Activated CD4-positive, alpha-beta T cell treated with anti-CD3 and anti-CD28 coated beads, Interleukin-2, amount 10 ng/mL, durations not matched to agents 7 days and 5 days (primary cell): Measurements from ENCODE around the gene LIM2. TPM values are rescaled to one million over a fixed set of nuclear protein-coding genes. Genes with fewer than 3 reads are reported as not detected.
A peak's percentile ranks its signal among the peaks of the same experiment; 100 is the strongest.

Experiments
- CTCF ChIA-PET: fragments of 350-600 bp; sonication (Branson Sonifier 250); formaldehyde crosslinking; loops from one replicate; lab custom pipeline; 2021; ENCODE audit warnings: antibody characterized with exemption; lab: Charles Lee
- POLR2A ChIA-PET: fragments of 350-600 bp; sonication (Branson Sonifier 250); formaldehyde crosslinking; loops from one replicate; lab custom pipeline; 2021; ENCODE audit warnings: antibody characterized with exemption; lab: Charles Lee
- DNase-seq: peaks from one replicate; pipeline ENCODE4 v3.0.0-alpha.2; 2020
- H3K27ac Mint-ChIP-seq: one replicate; pipeline ENCODE4 v1.8.0; 2021; ENCODE audit warnings: mild to moderate bottlenecking, moderate library complexity, mixed read lengths
- H3K27me3 Mint-ChIP-seq: one replicate; pipeline ENCODE4 v1.8.0; 2021; ENCODE audit warnings: mixed read lengths
- H3K36me3 Mint-ChIP-seq: one replicate; pipeline ENCODE4 v1.8.0; 2021; ENCODE audit warnings: low read depth, mixed read lengths
- H3K4me1 Mint-ChIP-seq: one replicate; pipeline ENCODE4 v1.8.0; 2021; ENCODE audit warnings: mixed read lengths
- H3K4me3 Mint-ChIP-seq: one replicate; pipeline ENCODE4 v1.8.0; 2021; ENCODE audit warnings: mild to moderate bottlenecking, moderate library complexity, mixed read lengths
- H3K9me3 Mint-ChIP-seq: one replicate; pipeline ENCODE4 v1.8.0; 2021; ENCODE audit warnings: mixed read lengths
- total RNA-seq, 2 experiments: library from RNA; stranded (reverse); gene quantifications; one replicate each; pipeline ENCODE4 v1.2.3, GENCODE V29; 2021

Gene LIM2
- total RNA-seq, 2 experiments from 2014 or later, result not detected

DNA sequence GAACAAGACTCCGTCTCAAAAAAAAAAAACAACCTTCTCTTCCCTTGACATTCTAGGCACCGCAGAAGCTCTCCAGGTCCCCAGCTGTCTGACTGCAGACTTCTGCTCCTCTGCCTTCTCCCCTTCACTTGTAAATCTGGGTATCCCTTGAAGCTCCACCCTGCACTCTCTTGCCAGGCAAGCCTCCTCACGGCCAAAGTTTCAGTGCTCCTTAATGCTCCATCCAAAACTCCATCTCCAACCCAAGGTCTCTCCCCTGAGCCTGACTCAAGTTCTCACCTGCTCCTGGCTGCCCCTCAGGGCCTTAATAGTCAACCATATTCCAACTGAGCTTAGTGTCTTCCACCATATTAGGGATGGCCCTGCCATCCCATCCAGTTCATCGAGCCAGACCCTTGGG lies 17.5 kb downstream of the LIM2 start:
- Mint-ChIP-seq H3K36me3 (peaks cover 9% of the 10 kb centered on the region), H3K4me3 (peak overlapping the region; percentile 69), H3K9me3 (peaks cover 4% of the 10 kb centered on the region), H3K4me1 (peaks cover 78% of the 10 kb centered on the region), H3K27ac (peak overlapping the region; percentile 95), H3K27me3 (no peaks in the 10 kb centered on the region)
- ChIA-PET CTCF (interaction anchor here (1.3 kb wide), 1 partner anchor 31 kb away, joined by 3 read pairs; no protein-coding TSS in a partner anchor), POLR2A (no interaction called here)
- DNase-seq, result no peak

DNA sequence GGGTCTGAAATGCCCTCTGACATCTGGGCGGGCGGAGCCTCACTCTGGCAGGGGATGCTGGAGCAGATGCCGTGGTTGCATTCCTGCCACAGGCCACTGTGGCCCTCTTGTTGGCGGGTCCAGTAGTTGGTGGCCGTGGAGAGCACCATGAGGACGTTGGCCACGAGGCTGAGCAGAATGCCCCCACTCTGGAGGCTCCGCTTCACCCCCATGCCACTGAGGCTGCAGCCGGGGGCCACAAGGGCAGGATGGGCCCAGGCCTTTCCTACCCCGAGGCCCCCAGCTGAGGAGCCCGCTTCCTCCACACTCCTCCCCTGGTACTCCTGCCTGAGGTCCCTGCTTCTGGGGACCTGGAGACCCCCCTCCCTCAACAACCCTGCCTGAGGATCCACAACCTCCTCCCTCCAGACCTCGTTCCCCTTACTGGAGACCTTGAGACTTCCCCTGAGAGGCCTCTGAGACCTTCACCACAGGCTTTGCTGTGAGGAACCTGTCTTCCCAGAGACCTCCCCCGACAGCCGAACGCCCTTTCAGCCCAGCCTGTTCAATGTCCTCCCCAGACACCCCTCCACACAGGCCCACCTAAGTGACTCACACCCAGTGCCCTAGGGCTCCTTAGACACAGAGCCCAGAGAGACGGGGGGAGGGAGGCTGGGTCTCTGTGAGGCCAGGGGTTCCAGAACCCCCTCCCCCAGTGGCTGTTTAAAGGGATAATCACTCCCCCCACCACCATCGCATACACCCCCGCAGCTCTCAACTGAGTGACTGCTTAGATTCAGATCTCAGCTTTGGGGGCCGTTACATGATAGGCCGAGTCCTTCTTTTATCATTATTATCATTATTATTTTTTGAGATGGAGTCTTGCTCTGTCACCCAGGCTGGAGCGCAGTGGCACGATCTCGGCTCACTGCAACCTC lies 19.1 kb downstream of the LIM2 start, which contains the start of gene CLDND2:
Gene CLDND2 (minus strand): TSS at position 638 of the 917 bp plus-strand sequence. CDS start 426 bp downstream, at position 212.
- peaks cover 76% of the 10 kb centered on the region for H3K4me1 Mint-ChIP-seq
- POLR2A ChIA-PET, result no interaction called here
- H3K9me3 Mint-ChIP-seq, result peaks cover 4% of the 10 kb centered on the region
- no peak for DNase-seq
- CTCF ChIA-PET, result interaction anchor here (0.9 to 1.7 kb wide), 5 partner anchors 10 to 68 kb away, joined by 3 to 13 read pairs (median 4); no protein-coding TSS in a partner anchor
- H3K4me3 Mint-ChIP-seq, result peak within 1 kb of the TSS; percentile 99
- peaks cover 9% of the 10 kb centered on the region for H3K36me3 Mint-ChIP-seq
- H3K27ac Mint-ChIP-seq, result peak within 1 kb of the TSS; percentile 95
- H3K27me3 Mint-ChIP-seq, result no peaks in the 10 kb centered on the region

DNA sequence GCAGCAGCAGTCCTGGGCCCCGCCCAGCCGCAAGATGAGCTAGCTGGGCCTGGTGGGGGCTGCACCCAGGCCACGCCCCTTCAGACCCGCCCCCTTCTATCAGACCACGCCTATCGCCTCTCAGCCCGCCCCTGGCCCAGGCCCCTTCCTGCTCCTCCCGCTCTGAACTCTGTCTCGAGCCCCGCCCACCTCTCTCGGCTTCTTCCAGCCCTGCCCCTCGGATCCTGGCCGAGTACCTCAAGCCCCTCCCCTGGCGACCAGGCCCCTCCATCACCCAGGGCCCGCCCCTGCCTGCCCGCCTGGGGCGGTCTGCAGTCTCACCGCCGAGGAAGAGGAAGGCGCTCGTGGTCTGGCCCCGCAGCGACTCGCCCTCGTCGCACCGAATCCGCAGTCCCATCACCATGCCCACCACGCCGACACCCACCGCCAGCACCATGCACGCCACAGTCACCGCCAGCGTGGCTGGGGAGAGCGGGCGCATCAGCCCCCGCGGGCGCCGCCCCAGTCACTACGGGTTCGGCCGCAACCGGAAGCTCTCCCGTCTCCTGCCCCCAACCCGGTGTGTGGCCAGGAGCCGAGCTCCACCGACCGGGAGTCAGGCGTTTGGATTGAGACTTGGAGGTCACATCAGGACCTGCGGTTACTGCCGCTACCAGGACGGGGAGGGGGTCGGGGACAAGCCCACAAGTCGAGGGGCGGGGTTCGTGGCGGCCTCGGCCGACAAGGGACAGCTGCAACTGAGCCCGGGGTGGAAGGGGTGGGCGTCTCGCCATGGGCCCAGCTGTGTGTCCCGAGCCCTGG lies 20.0 kb downstream of the LIM2 start:
- ChIA-PET CTCF (interaction anchor here (0.5 to 1.7 kb wide), 8 partner anchors 9 to 247 kb away, joined by 3 to 13 read pairs (median 4); no protein-coding TSS in a partner anchor), POLR2A (interaction anchor here (0.8 to 1.2 kb wide), 2 partner anchors 24 to 27 kb away, joined by 3 to 13 read pairs; no protein-coding TSS in a partner anchor)
- peaks cover 7% of the 10 kb centered on the region for H3K36me3 Mint-ChIP-seq
- H3K27ac Mint-ChIP-seq, result peak overlapping the region; percentile 95
- H3K27me3 Mint-ChIP-seq, result no peaks in the 10 kb centered on the region
- peaks cover 1% of the 10 kb centered on the region for H3K9me3 Mint-ChIP-seq
- peak overlapping the region; percentile 99 for H3K4me3 Mint-ChIP-seq
- peaks cover 75% of the 10 kb centered on the region for H3K4me1 Mint-ChIP-seq
- DNase-seq, result peak; percentile 96

DNA sequence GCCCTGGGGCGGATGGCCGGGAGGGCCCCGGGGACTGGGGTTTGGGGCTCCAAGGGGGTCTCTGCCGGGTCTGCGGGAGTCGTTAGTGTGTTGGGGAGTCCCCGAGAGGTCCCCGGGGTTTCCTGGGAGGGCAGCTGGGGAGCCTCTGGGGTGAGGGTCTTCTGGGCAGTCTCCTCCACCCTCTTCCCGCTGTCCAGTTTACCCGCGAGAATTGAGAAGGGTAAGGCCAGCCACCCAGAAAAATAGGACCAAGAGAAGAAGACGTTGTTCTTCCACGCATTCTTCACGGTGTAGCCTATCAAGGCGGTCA lies 20.6 kb downstream of the LIM2 start:
- no peaks in the 10 kb centered on the region for H3K27me3 Mint-ChIP-seq
- H3K4me1 Mint-ChIP-seq, result peaks cover 75% of the 10 kb centered on the region
- ChIA-PET CTCF (interaction anchor here (0.8 to 1.7 kb wide), 6 partner anchors 9 to 54 kb away, joined by 3 to 13 read pairs (median 4); no protein-coding TSS in a partner anchor), POLR2A (interaction anchor here (0.8 to 1.2 kb wide), 2 partner anchors 24 to 27 kb away, joined by 3 to 13 read pairs; no protein-coding TSS in a partner anchor)
- no peaks in the 10 kb centered on the region for H3K9me3 Mint-ChIP-seq
- peaks cover 5% of the 10 kb centered on the region for H3K36me3 Mint-ChIP-seq
- peak overlapping the region; percentile 95 for H3K27ac Mint-ChIP-seq
- DNase-seq, result no peak
- peak overlapping the region; percentile 99 for H3K4me3 Mint-ChIP-seq

DNA sequence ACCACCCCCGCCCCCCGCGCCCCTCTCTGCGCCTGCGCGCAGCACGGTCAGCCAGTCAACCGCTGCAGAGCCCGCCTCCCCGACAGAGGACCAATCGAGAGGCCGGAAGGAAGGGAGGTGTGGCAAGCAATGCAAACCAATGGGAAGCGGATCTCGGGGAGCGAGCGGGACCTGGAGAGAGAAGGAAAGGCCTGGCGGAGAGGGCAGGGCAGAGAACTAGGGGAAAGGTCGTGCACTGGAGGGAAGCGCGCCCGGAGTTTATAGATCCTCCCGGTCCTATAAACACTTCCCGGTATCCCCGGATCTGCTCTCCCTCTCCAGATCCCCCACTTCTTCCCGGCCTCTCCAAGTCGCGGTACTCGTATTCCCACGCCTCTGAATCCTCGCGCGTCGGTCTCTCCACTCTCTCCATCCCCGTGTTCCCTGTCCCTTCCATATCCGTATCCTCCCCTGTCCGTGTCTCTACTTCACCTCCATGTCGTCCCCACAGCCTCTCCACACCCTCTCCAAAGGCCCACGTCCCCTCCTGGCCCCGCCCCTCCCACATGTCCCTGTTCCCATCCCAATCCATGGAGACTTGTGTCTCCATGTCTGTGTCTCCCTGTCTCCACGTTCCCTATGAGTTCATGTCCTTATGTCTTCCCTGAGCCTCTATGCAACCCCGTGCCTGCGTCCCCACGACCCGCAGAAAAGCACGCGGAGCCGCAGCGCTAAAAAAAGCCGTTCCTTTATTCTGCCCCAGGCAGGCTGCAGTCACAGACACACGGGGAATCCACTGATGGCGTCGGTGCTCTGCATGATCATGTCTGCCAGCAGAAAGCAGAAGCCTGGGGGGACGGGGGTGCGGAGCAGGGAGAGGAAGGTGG lies 21.2 kb downstream of the LIM2 start:
- peaks cover 73% of the 10 kb centered on the region for H3K4me1 Mint-ChIP-seq
- H3K36me3 Mint-ChIP-seq, result peaks cover 5% of the 10 kb centered on the region
- POLR2A ChIA-PET, result interaction anchor here (0.8 to 1.3 kb wide), 3 partner anchors 23 to 29 kb away, joined by 3 to 13 read pairs (median 6); no protein-coding TSS in a partner anchor

DNA sequence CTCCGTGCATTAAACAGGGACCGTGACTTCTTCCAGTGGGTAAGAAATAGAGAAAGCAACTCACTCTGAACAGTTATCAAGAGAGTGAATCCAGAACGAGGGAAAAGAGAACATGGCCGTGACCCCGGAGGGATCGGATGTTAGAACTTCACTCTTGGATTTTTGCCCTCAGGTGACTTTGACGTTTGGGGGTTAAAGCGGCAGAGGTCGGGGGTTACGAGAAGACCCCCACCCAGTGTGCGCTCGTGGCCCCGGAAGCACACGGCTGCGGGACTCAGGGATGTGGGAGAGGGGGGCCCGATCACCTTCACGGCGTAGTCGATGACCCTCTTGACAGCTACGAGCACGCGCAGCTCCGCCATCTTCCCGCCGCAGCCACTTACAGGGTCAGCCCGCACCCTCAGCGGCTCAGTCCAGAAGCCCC lies 21.8 kb downstream of the LIM2 start, which contains the start of gene ETFB:
Gene ETFB (minus strand): TSS at position 424 of the 424 bp plus-strand sequence. CDS start 62 bp downstream, at position 362.
- Mint-ChIP-seq H3K4me3 (peak within 1 kb of the TSS; percentile 99), H3K27me3 (no peaks in the 10 kb centered on the region), H3K4me1 (peaks cover 67% of the 10 kb centered on the region), H3K36me3 (peaks cover 5% of the 10 kb centered on the region), H3K9me3 (no peaks in the 10 kb centered on the region), H3K27ac (peak within 1 kb of the TSS; percentile 95)
- DNase-seq, result no peak
- ChIA-PET POLR2A (interaction anchor here (1.3 kb wide), 1 partner anchor 29 kb away, joined by 6 read pairs; no protein-coding TSS in a partner anchor), CTCF (interaction anchor here (1.3 to 1.8 kb wide), 2 partner anchors 27 kb away, joined by 3 to 6 read pairs; no protein-coding TSS in a partner anchor)

More for the DNA sequence above, 21.2 kb downstream of the LIM2 start:
- Mint-ChIP-seq H3K4me3 (peak overlapping the region; percentile 99), H3K27me3 (no peaks in the 10 kb centered on the region), H3K27ac (peak overlapping the region; percentile 95), H3K9me3 (no peaks in the 10 kb centered on the region)
- CTCF ChIA-PET, result interaction anchor here (1.2 to 1.7 kb wide), 4 partner anchors 17 to 28 kb away, joined by 4 to 13 read pairs (median 8); no protein-coding TSS in a partner anchor
- DNase-seq, result peak; percentile 97

DNA sequence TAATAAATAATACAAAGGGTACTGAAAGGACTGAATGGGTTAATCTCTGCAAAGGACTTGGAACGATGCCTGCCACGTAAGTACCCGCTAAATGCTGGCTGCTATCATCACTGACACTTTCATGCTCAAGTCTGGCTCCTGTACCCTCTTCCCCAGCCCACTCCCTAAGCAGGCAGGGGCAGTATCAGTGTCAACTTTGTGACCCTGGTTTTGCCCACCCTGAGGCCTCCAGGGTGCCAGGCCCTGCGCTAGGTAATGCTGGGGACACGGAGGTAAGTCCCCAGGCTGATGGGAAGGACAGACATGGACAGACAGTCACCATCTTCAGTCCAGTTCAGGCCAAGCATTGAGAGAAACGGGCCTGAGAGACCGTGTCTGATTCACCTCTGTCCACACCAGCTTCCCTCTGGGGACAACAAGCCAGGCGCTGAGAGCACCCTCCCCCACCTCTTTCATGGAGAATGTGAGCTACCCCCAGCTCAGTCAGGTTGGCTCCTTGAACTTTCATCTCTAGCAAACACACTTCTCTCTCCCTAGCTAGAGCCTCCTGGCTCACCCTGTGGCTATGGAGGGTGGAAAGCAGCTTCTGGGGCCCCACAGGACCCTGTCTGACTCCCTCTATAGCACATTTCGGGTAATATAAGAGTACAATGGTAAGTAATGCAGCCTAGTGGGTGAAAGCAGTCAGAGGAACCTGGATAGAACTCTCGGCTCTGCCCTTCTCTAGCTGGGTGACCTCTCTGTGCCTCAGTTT lies 22.4 kb downstream of the LIM2 start:
- Mint-ChIP-seq H3K27me3 (no peaks in the 10 kb centered on the region), H3K27ac (peak overlapping the region; percentile 95), H3K9me3 (no peaks in the 10 kb centered on the region), H3K4me1 (peaks cover 61% of the 10 kb centered on the region), H3K36me3 (peaks cover 5% of the 10 kb centered on the region), H3K4me3 (peak overlapping the region; percentile 99)
- DNase-seq, result peak; percentile 30
- ChIA-PET CTCF (interaction anchor here (1.3 to 1.8 kb wide), 2 partner anchors 26 to 27 kb away, joined by 3 to 6 read pairs; no protein-coding TSS in a partner anchor), POLR2A (interaction anchor here (1.3 kb wide), 1 partner anchor 30 kb away, joined by 6 read pairs; no protein-coding TSS in a partner anchor)

DNA sequence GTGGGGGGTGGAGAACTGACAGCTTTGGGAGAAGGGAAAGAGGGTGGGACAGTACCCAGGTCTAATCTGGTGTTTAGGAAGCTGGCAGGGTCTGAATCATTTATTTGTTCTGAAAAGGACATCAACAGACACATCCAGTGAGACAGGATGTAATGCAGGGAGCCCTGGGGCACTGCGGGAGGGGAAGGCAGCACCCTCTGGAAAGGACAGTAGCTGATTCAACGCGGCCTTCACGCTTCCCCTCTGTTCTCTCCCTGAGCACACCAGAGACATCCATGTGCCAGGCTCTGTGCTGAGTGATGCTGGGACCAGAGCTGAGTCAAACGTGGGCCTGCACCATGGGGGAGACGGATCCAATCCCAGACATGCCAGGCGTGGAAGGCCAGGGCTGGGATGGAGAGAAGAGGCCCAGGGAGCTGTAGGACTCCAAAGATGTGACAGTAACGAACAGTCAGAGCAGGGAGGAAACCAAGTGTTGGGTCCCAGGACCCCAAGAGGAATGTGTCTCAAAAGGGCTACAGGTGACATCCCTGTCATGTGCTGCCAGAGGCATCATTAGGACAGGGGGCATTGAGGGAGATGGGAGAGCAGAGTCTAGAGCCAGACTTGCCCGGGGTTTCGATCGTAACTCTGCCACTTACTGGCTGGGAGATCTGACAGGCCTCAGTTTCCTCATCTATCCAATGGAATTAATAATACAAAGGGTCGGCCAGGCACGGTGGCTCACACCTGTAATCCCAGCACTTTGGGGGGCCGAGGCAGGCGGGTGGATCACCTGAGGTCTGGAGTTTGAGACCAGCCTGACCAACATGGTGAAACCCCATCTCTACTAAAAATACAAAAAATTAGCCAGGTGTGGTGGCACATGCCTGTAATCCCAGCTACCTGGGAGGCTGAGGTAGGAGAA lies 23.3 kb downstream of the LIM2 start:
- Mint-ChIP-seq H3K4me1 (peaks cover 58% of the 10 kb centered on the region), H3K27ac (no peak overlapping the region), H3K4me3 (peak overlapping the region; percentile 46), H3K27me3 (no peaks in the 10 kb centered on the region), H3K36me3 (peaks cover 2% of the 10 kb centered on the region), H3K9me3 (no peaks in the 10 kb centered on the region)
- POLR2A ChIA-PET, result interaction anchor here (0.5 kb wide), 1 partner anchor 82 kb away, joined by 4 read pairs; no protein-coding TSS in a partner anchor
- no peak for DNase-seq
- CTCF ChIA-PET, result interaction anchor here (1.8 kb wide), 1 partner anchor 28 kb away, joined by 3 read pairs; no protein-coding TSS in a partner anchor

DNA sequence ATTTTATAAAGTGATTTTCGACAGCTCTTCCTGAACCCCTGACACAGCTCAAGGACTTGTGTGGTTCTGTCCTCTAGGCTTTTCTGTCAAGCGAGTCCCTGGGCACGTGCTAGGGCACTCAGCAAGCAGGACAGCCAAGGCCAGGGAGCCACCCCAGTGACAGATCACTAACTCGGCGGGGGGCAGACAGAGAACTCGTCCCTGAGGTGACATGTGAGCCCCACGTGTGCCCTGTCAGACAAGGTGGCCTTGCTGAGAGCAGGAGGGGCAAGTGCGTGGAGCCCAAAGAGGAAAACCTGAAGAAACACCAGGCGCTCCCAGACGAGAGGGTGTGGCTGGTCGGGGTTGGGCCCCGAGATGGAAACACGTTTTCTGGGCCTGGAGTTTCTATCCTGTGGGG lies 26.5 kb downstream of the LIM2 start:
- Mint-ChIP-seq H3K27ac (no peak overlapping the region), H3K4me3 (no peak overlapping the region), H3K4me1 (peaks cover 51% of the 10 kb centered on the region), H3K36me3 (peaks cover 10% of the 10 kb centered on the region), H3K9me3 (no peaks in the 10 kb centered on the region), H3K27me3 (no peaks in the 10 kb centered on the region)
- ChIA-PET POLR2A (no interaction called here), CTCF (interaction anchor here (1.2 kb wide), 1 partner anchor 92 kb away, joined by 3 read pairs; no protein-coding TSS in a partner anchor)
- no peak for DNase-seq

DNA sequence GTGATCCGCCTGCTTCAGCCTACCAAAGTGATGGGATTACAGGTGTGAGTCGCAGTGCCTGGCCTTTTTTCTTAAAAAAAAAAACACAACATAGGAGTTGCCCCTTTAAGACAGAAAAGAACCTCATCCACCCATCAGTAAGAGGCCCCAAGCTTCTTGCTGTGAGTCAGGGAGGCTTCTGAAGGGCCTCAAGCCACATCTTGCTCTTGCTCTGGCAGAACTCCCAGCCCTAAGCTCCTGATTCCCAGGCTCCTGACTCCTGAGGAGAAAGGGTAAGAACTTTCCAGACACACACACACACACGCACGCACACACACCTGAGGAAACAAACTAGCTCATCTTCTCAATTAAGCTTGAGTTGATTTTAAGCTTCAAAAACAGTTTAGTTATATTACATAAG lies 28.5 kb downstream of the LIM2 start:
- H3K4me1 Mint-ChIP-seq, result peaks cover 55% of the 10 kb centered on the region
- CTCF ChIA-PET, result interaction anchor here (0.7 to 2.7 kb wide), 4 partner anchors 9 to 35 kb away, joined by 3 to 8 read pairs (median 3); no protein-coding TSS in a partner anchor
- no peaks in the 10 kb centered on the region for H3K27me3 Mint-ChIP-seq
- H3K4me3 Mint-ChIP-seq, result no peak overlapping the region
- POLR2A ChIA-PET, result interaction anchor here (0.6 kb wide), 1 partner anchor 11 kb away, joined by 3 read pairs; no protein-coding TSS in a partner anchor
- no peak for DNase-seq
- peaks cover 13% of the 10 kb centered on the region for H3K36me3 Mint-ChIP-seq
- H3K9me3 Mint-ChIP-seq, result no peaks in the 10 kb centered on the region
- peak overlapping the region; percentile 17 for H3K27ac Mint-ChIP-seq
